Progenitor cell of endocrine pancreas (in vitro differentiated cells): ENCODE measurements around the gene ANAPC4. TPM values are rescaled to one million over a fixed set of nuclear protein-coding genes. Genes with fewer than 3 reads are reported as not detected.

Experiments used
- DNase-seq: peaks from one replicate; pipeline ENCODE4 v3.0.0; 2021; ENCODE audit warnings: low spot score; ENCODE audit not compliant: unreplicated experiment
- H3K27ac Mint-ChIP-seq: 2 replicates; pipeline ENCODE4 v1.8.0; 2021; ENCODE audit warnings: mild to moderate bottlenecking, moderate library complexity, mixed read lengths
- H3K27me3 Mint-ChIP-seq: 2 replicates; pipeline ENCODE4 v1.8.0; 2021; ENCODE audit warnings: mixed read lengths
- H3K36me3 Mint-ChIP-seq: 2 replicates; pipeline ENCODE4 v1.8.0; 2022; ENCODE audit warnings: mixed read lengths; ENCODE audit not compliant: insufficient read depth
- H3K4me1 Mint-ChIP-seq: 2 replicates; pipeline ENCODE4 v1.8.0; 2021; ENCODE audit warnings: low read depth, mixed read lengths
- H3K4me3 Mint-ChIP-seq: 2 replicates; pipeline ENCODE4 v1.8.0; 2021; ENCODE audit warnings: low read depth, mild to moderate bottlenecking, moderate library complexity, mixed read lengths
- H3K9me3 Mint-ChIP-seq: 2 replicates; pipeline ENCODE4 v1.8.0; 2021; ENCODE audit warnings: low read depth, mixed read lengths
- CTCF ChIP-seq: fragments of 200-600 bp; sonication (generic); IDR thresholded peaks from one replicate; pipeline ENCODE4 v1.5.0; 2021; ENCODE audit warnings: antibody characterized with exemption, mild to moderate bottlenecking; ENCODE audit not compliant: unreplicated experiment
- total RNA-seq: library from RNA; stranded (reverse); gene quantifications from 2 replicates; pipeline ENCODE4 v1.2.1, GENCODE V29; 2021

ANAPC4 gene
- total RNA-seq, 1 donor from 2014 or later = 39.5 TPM

DNA sequence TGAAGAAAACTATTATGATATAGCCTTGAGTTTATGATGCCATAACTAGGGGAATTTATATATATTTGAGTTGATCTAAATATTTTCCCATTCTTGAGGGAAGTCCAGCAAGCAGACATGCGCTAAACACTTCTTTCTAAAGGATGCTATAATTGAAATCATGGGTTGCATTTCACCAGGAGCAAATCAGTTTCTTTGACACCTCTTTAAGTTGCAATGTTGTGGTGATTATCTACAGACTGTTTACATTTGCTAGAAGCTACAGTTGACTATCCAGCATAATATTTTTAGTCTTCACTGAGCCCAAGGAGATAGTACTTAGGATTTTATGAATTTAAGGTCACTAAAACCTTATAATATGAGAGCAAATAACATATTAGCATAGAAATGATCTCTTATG, 43.9 kb downstream of the ANAPC4 start:
- TF ChIP-seq CTCF = no peak
- no peaks in the 10 kb centered on the region for H3K27me3 Mint-ChIP-seq
- no peak overlapping the region for H3K27ac Mint-ChIP-seq
- H3K4me1 Mint-ChIP-seq = peaks cover 10% of the 10 kb centered on the region
- peaks cover 2% of the 10 kb centered on the region for H3K36me3 Mint-ChIP-seq
- H3K9me3 Mint-ChIP-seq = no peaks in the 10 kb centered on the region
- no peak for DNase-seq
- H3K4me3 Mint-ChIP-seq = no peak overlapping the region

GRCh38 chr4:25421816-25422525, 44.9 kb downstream of the ANAPC4 start:
- no peaks in the 10 kb centered on the region for H3K27me3 Mint-ChIP-seq
- no peak overlapping the region for H3K4me3 Mint-ChIP-seq
- peaks cover 10% of the 10 kb centered on the region for H3K4me1 Mint-ChIP-seq
- TF ChIP-seq CTCF = no peak
- H3K36me3 Mint-ChIP-seq = peaks cover 2% of the 10 kb centered on the region
- H3K27ac Mint-ChIP-seq = no peak overlapping the region
- H3K9me3 Mint-ChIP-seq = no peaks in the 10 kb centered on the region
- DNase-seq = no peak

DNA sequence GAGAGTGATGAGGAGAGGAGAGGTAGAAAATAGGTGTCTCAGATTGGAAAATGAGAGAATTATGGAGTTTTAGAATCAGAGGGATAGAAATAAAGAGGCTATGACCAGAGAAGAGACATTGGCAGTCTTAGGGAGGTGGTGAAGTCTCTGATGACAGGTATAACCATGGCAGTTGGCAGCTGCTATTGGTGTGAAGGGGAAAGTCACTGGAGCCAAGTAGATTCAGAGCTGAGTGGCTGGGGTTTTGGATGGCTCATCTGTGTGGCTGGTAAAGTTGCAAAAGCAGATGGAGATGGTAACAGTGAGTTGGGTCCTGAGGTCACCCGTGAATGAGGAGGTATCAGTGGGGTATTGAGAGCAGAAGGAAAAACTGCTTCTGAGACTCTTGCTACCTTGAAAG, 46.5 kb downstream of the ANAPC4 start:
- no peak overlapping the region for H3K4me3 Mint-ChIP-seq
- peak overlapping the region; percentile 60 for H3K27ac Mint-ChIP-seq
- no peak for TF ChIP-seq CTCF
- no peaks in the 10 kb centered on the region for H3K27me3 Mint-ChIP-seq
- H3K4me1 Mint-ChIP-seq = peaks cover 10% of the 10 kb centered on the region
- no peak for DNase-seq
- no peaks in the 10 kb centered on the region for H3K36me3 Mint-ChIP-seq
- H3K9me3 Mint-ChIP-seq = no peaks in the 10 kb centered on the region

GRCh38 chr4:25424539-25425228, 47.6 kb downstream of the ANAPC4 start:
- TF ChIP-seq CTCF = no peak
- no peak overlapping the region for H3K27ac Mint-ChIP-seq
- no peaks in the 10 kb centered on the region for H3K27me3 Mint-ChIP-seq
- H3K36me3 Mint-ChIP-seq = no peaks in the 10 kb centered on the region
- DNase-seq = no peak
- H3K9me3 Mint-ChIP-seq = no peaks in the 10 kb centered on the region
- peaks cover 2% of the 10 kb centered on the region for H3K4me1 Mint-ChIP-seq
- H3K4me3 Mint-ChIP-seq = no peak overlapping the region

GRCh38 chr4:25425361-25425760, 48.3 kb downstream of the ANAPC4 start:
- Mint-ChIP-seq H3K27me3 (no peaks in the 10 kb centered on the region), H3K9me3 (no peaks in the 10 kb centered on the region), H3K4me3 (no peak overlapping the region), H3K4me1 (no peaks in the 10 kb centered on the region), H3K27ac (no peak overlapping the region), H3K36me3 (no peaks in the 10 kb centered on the region)
- TF ChIP-seq CTCF = no peak
- no peak for DNase-seq
